ENCODE data around the gene TRIM56. TPM values are rescaled to one million over a fixed set of nuclear protein-coding genes. Genes with fewer than 3 reads are reported as not detected.

The TRIM56 gene
- total and polyA plus RNA-seq, 2 of the 13 experiments (the other 11 are each of a cell fraction or from before 2014, with no cell fraction given), result 3.2 to 7.1 TPM

DNA sequence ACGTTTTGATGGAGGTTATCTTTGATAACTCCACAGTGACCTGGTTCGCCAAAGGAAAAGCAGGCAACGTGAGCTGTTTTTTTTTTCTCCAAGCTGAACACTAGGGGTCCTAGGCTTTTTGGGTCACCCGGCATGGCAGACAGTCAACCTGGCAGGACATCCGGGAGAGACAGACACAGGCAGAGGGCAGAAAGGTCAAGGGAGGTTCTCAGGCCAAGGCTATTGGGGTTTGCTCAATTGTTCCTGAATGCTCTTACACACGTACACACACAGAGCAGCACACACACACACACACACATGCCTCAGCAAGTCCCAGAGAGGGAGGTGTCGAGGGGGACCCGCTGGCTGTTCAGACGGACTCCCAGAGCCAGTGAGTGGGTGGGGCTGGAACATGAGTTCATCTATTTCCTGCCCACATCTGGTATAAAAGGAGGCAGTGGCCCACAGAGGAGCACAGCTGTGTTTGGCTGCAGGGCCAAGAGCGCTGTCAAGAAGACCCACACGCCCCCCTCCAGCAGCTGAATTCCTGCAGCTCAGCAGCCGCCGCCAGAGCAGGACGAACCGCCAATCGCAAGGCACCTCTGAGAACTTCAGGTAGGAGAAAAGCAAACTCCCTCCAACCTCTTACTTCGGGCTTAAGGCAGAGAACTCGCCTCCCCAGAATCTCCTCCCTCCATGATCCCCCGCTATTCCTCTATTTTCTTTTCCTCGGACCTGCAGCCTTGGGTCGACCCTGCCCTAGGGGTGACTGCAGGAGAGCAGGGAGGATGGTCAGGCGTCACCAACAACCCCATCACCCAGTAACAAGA, 41.6 kb downstream of the TRIM56 start, which contains the start of gene SERPINE1 (continued):
- TF ChIP-seq, protein P1, sequence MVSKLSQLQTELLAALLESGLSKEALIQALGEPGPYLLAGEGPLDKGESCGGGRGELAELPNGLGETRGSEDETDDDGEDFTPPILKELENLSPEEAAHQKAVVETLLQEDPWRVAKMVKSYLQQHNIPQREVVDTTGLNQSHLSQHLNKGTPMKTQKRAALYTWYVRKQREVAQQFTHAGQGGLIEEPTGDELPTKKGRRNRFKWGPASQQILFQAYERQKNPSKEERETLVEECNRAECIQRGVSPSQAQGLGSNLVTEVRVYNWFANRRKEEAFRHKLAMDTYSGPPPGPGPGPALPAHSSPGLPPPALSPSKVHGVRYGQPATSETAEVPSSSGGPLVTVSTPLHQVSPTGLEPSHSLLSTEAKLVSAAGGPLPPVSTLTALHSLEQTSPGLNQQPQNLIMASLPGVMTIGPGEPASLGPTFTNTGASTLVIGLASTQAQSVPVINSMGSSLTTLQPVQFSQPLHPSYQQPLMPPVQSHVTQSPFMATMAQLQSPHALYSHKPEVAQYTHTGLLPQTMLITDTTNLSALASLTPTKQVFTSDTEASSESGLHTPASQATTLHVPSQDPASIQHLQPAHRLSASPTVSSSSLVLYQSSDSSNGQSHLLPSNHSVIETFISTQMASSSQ (IDR thresholded peaks at IDR 0.05; ENCODE audit: low read depth), result peak; percentile 75
- TF ChIP-seq, protein P1 (CRISPR knock-in tag; IDR thresholded peaks at IDR 0.05; ENCODE audit: borderline replicate concordance), result peak; percentile 89
- TF ChIP-seq, protein P2, sequence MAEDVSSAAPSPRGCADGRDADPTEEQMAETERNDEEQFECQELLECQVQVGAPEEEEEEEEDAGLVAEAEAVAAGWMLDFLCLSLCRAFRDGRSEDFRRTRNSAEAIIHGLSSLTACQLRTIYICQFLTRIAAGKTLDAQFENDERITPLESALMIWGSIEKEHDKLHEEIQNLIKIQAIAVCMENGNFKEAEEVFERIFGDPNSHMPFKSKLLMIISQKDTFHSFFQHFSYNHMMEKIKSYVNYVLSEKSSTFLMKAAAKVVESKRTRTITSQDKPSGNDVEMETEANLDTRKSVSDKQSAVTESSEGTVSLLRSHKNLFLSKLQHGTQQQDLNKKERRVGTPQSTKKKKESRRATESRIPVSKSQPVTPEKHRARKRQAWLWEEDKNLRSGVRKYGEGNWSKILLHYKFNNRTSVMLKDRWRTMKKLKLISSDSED (CRISPR knock-in tag; IDR thresholded peaks at IDR 0.05), result no peak
- TF ChIP-seq, protein P3, sequence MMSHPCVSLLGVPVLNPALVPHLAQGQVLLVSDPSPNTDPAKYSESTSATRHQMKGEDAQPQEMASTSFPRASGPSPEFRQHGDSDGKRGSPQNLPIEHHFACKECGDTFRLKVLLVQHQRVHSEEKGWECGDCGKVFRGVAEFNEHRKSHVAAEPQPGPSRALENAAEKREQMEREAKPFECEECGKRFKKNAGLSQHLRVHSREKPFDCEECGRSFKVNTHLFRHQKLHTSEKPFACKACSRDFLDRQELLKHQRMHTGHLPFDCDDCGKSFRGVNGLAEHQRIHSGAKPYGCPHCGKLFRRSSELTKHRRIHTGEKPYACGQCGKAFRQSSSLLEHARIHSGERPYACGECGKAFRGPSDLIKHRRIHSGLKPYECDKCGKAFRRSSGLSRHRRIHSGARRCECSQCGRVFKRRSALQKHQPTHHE (CRISPR knock-in tag; IDR thresholded peaks at IDR 0.05; ENCODE audit: borderline replicate concordance), result peak; percentile 3; the same call in 1 of the 2 replicates
- TF ChIP-seq ZNF367 (CRISPR knock-in tag; IDR thresholded peaks at IDR 0.05; ENCODE audit: borderline replicate concordance), result no peak
- TF ChIP-seq PHF20 (CRISPR knock-in tag; IDR thresholded peaks at IDR 0.05), result 0 out of 2 replicates have a peak, but pooled peaks have one; percentile 12
- TF ChIP-seq, protein P4, sequence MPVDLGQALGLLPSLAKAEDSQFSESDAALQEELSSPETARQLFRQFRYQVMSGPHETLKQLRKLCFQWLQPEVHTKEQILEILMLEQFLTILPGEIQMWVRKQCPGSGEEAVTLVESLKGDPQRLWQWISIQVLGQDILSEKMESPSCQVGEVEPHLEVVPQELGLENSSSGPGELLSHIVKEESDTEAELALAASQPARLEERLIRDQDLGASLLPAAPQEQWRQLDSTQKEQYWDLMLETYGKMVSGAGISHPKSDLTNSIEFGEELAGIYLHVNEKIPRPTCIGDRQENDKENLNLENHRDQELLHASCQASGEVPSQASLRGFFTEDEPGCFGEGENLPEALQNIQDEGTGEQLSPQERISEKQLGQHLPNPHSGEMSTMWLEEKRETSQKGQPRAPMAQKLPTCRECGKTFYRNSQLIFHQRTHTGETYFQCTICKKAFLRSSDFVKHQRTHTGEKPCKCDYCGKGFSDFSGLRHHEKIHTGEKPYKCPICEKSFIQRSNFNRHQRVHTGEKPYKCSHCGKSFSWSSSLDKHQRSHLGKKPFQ (CRISPR knock-in tag; IDR thresholded peaks at IDR 0.05; ENCODE audit: insufficient replicate concordance), result peak; percentile 58
- no peak for TF ChIP-seq NONO (IDR thresholded peaks at IDR 0.05)
- peak; percentile 96 for TF ChIP-seq NONO (CRISPR knock-in tag; conservative IDR thresholded peaks at IDR 0.05)
- TF ChIP-seq, protein P5, sequence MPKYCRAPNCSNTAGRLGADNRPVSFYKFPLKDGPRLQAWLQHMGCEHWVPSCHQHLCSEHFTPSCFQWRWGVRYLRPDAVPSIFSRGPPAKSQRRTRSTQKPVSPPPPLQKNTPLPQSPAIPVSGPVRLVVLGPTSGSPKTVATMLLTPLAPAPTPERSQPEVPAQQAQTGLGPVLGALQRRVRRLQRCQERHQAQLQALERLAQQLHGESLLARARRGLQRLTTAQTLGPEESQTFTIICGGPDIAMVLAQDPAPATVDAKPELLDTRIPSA (CRISPR knock-in tag; IDR thresholded peaks at IDR 0.05; ENCODE audit: borderline replicate concordance), result no peak
- TF ChIP-seq ONECUT2 (CRISPR knock-in tag; IDR thresholded peaks at IDR 0.05), result 0 out of 2 replicates have a peak, but pooled peaks have one; percentile 10
- peak; percentile 87 for TF ChIP-seq CEBPB (IDR thresholded peaks at IDR 0.05; ENCODE audit: borderline replicate concordance, low read depth, low read length)
- TF ChIP-seq ZNF816 (CRISPR knock-in tag; IDR thresholded peaks at IDR 0.05; ENCODE audit: borderline replicate concordance), result peak; percentile 91; the same call in 1 of the 2 replicates
- TF ChIP-seq, protein P6, sequence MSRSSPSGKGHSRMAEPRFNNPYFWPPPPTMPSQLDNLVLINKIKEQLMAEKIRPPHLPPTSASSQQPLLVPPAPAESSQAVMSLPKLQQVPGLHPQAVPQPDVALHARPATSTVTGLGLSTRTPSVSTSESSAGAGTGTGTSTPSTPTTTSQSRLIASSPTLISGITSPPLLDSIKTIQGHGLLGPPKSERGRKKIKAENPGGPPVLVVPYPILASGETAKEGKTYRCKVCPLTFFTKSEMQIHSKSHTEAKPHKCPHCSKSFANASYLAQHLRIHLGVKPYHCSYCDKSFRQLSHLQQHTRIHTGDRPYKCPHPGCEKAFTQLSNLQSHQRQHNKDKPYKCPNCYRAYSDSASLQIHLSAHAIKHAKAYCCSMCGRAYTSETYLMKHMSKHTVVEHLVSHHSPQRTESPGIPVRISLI (CRISPR knock-in tag; IDR thresholded peaks at IDR 0.05; ENCODE audit: borderline replicate concordance), result peak; percentile 93
- TF ChIP-seq MAFF (IDR thresholded peaks at IDR 0.05; ENCODE audit: low read depth, low read length), result 0 out of 2 replicates have a peak, but pooled peaks have one; percentile 1
